ENCODE results near the gene BCAS3.

BCAS3 gene

DNA sequence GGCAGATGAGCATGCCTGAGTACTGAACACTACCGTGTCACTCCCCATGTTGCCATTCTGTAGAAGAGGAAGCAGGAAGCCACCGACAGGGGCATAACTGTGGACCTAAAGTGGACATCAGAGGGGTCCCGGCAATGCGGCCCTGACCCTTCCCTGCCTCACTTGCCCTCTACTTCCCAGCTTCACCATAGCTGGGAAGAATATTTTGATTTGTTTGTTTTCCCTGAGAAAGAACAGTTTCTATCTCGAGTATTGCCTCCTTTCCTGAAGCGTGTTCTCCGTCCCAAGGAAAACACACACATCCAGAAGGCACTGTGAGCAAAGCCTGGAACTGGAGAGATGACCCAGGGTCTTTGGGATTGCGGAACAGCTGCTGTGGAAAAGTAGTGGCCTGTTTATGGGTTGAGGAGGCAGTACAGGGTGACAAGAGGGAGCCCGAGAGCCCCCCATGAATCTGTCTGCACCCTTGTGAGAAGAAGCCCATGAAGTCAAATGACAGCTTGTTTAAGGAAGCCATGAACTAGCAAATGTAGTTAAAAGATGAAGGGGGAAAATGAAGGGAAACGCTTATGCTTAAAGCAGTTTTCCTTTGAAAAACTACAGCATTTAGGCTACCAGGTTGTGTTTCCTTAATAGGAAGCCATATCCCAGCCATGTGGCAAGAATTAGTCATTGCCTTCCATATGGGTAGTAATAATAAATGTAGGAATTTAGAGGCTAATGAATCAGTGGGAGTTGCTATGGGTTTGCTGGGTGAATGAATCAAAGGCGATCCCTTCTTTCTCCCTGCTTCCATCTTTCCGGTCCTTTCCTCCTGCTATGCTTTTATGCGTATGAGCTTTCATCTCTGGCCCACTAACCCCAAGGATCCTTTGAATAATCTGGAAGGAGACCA lies 632.0 kb downstream of the BCAS3 start:
- DNase-seq, result no peak

DNA sequence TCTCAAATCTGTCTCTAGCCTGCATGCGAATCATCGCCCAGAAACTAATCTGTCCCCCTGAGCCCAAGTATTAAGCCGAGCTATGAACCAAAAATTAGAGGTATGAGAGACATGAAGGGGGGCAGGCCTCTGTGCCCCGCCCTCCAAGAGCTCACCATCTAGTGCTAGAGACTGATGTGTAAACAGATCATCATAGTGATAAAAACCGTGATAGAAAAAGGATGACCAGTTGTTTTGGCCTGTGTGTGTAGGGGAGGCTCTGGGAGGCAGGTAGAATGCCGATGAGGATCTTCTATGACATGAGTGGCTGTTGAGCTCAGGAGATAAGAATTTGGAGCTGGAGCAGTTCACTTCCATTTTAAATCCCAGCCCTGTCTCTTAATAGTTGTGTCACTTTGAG lies 632.9 kb downstream of the BCAS3 start:
- no peak for DNase-seq

GRCh38 chr17:61312406-61313295 lies 635.0 kb downstream of the BCAS3 start:
- no peak for DNase-seq

DNA sequence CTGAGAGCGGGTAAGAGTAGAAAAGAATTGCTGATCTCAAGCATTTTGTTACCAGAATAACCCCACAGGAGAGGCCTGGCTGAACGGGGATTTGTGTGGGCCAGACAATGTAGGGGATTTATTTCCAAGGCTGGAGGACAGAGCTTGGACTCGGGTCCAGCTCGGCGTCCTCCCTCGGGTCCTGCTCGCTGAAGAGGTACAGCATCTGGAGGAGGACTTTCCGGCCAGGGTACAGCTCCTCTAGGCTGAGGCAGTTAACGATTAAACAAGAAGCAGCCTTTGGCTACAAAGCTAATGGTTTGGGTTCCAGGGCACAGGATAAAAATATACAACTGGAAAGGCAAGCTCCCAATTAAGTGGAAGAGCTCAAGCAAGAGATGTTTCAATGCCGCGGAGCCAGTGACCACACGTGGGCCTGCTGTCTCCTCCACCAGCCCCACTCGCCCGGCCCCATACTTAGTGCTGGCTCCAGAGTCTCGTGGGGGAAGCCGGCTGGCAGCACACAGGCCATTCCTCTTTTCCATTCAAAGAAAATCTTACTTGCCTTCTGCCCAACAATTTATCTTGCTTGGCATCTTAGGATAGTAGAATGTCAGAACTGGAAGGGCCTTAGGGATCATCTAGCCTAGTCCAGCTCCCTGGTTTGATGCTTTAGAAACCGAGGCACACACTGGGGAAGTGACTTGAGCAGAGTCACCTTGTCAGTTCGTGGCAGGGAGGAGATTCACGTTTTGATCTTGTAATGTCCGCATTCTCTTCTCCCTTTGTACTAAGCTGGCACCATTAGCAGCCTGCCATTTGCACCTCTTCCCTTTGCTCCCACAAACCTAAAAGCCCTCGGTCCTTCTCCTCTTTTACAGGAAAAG lies 636.0 kb downstream of the BCAS3 start:
- no peak for DNase-seq

DNA sequence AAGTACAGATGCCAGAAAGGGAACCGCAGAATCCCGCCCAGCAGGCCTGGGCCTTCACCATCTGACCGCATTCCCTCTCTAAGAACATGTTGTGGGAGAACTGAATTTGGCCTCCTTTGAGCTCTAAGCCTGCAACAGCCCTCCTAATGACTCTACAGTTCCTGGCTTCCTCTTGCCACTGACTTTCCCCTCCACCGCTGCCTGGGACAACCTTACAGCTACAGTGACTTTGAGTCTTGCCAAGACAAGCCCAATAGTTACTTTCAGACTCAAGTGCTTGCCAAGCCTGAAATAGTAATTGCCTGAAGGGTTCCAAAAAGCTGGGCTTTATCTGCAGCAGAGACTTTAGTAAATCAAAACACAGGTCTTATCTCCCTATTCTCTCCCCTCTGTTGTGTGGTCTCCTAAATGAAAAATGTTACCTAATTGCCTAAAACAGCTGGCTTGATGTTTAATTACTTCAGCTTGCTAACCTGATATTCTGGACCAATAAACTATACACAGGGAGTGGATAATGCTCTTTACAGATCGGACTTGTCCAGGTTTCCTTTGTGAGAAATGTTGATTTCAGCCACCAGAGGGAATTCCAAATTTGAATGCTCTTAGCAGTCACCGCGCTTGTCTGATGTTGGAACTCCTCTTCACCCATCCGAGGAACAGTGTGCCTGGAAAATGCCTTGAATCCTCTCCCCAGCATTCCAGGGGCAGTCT lies 636.9 kb downstream of the BCAS3 start:
- DNase-seq, result peak; percentile 32

DNA sequence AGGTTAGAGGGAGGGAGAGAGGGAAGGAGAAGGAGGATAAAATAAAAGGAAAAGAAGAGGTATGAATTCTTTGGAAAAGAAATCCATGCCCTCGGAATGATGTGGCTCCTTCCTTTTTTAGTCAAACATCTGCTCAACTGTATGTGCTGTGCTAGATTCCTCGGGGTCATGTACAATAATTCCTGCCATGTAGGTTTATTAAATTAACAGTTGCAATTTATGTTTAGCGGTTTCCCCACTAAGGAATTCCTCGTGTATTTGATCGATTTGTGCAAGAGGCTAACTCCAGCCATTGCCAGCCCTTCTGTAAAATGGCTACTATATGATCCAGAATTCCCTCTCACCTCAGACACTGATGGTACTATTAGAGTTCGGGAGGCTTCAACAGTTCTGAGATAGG lies 639.0 kb downstream of the BCAS3 start:
- no peak for DNase-seq

DNA sequence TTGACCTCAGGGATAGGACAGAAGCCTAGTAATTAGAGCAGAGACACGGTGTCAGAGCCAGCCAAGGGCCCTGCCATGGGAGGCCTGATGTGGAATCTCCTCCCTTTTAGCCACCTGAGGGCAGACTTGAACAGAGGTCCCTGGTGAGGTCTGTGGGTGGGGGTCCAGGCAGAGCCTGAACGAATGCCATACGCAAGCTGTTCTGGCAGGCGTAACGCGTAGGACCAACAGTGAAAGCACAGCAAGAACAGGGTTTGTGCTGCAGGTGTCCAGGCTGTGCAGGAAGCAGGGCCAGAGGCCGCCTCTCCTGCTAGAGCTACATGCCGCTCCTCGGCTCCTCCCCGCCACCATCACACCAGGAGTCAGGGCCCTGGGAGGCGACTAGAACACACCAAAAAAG lies 640.1 kb downstream of the BCAS3 start:
- DNase-seq, result no peak

DNA sequence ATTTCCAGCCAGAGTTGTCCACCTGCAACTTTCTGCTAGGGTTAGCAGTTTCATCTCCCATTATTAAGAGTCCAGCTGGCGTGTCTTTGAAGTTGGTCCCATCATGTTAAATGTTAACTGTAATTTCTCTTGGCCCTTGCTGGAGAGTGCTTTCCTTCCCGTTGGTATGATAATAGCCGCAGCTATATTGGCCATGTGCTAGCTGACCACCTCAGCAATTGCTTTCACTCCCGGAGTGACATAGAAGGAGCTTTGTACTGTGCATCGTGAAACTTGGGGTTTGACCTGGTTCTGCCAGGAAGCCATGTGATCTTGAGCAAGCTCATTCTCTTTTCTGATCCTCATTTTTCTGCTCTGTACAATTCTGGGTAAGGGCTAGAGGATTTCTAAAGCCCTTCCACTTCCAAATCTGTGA lies 641.0 kb downstream of the BCAS3 start:
- DNase-seq, result no peak

GRCh38 chr17:61321344-61321743 lies 643.7 kb downstream of the BCAS3 start:
- no peak for DNase-seq

GRCh38 chr17:61322325-61323002 lies 644.8 kb downstream of the BCAS3 start:
- DNase-seq, result no peak

DNA sequence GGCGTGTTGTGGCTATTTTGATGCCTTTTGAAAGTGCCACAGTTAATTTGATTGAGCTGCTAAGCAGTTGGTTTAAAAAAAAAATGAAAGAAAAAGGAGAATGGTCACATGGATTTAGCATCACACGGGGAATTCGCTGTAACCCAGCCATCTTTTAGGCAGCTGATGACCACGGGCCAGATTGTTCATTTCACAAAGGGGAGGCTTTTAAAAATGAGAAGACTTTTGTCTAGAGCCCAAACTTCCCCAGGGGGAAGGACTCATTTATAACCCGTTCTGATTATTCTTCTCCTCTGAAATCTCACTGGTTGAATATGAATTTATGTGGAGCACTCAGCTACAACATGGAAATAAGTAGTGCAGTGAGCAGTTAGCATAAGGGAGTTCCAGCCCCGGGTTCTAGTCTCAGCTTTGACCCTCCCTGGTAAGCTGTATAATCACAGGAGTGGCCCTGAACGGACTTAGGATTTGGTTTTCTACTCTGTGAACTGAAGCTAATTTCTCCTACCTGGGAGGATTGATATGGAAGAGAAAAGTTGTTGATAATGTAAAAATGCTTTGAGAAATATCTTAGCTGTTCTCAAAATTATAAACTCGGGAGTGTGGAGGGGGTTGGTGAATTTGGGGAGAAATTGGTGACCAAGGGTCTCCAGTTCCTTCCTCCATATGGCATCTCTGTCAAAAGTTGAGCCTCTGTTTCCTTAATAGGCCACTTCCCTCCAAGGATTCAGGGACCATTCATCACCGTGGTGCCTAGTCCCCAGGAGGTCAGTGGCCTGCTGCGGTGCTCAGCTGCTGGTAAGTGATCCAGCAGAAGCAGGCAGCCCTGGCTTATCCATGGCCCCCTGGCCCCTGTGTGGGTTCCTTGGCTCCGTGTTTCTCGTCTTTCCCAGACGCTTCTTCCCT lies 645.6 kb downstream of the BCAS3 start:
- DNase-seq, result no peak

DNA sequence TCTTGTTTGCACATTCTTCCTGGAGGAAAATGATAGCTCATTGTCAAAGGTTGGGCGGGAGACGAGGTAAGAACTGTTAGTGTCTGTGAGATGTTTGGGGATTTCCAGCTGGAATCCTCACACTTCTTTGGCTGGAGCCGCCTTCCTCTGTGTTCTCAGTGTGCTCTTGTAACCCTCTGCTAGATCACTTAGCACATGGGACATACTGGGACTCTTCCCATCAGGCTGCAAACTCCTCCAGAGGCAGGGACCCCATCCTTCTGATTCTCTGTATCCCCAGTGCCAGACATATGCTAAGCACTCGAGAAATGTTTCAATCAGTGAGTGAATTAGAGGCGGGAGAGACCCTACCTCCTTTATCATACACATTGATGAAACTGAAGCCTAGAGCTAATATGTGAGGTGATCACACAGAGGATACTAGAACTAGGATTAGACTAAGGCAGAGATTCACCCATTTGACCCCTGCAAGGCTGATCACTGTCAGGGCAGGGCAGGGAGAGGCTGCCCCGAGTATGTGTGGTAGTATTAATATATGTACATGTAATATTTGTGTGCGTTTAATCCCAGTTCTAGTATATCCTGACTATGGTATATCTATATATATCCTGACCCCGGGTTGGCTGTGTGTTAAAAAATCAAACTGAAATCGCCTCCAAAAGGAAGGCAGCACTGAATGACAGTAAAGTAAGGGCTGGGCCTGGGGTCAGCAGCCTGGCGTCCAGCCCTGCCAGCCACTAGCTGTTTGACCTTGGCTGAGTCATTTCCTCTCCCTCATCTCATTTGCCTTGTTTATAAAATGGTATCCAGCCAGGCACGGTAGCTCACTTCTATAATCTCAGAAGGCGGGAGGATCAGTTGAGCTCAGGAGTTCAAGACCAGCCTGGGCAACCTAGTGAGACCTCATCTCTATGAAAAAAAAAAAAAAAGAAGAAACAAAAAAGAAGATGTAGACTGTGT lies 646.5 kb downstream of the BCAS3 start:
- DNase-seq, result no peak

GRCh38 chr17:61324950-61325349 lies 647.3 kb downstream of the BCAS3 start:
- DNase-seq, result no peak

GRCh38 chr17:61325382-61326073 lies 647.9 kb downstream of the BCAS3 start:
- DNase-seq, result peak; percentile 37

- DNase-seq, result no peak
These were observed 648.7 kb downstream of the BCAS3 start for GRCh38 chr17:61326330-61326729.

DNA sequence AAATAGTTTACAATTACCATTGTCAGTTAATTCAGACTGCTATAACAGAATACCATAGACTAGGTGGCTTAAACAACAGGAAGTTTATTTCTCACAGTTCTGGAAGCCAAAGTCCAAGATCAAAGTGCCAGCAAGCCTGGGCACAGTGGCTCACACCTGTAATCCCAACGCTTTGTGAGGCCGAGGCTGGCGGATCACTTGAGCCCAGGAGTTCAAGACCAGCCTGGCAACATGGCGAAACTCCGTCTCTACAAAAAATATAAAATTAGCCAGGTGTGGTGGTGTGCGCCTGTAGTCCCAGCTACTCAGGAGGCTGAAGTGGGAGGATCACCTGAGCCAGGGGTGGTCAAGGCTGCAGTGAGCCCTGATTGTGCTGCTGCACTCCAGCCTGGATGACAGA lies 650.7 kb downstream of the BCAS3 start:
- DNase-seq, result no peak

- DNase-seq, result no peak
These were observed 652.8 kb downstream of the BCAS3 start for GRCh38 chr17:61330174-61331150.
